SU-DHL-6 (cell line): ENCODE results near the gene SEMA5A.

Experiments used
- H2AFZ ChIP-seq: fragments of 200-600 bp; sonication (generic); 2 replicates; pipeline ENCODE4 v1.6.1; 2014; ENCODE audit warnings: low read depth, mild to moderate bottlenecking, moderate library complexity, mixed read lengths, antibody characterized with exemption, low read length; ENCODE audit not compliant: severe bottlenecking
- H3F3A ChIP-seq: fragments of 200-600 bp; shearing (Covaris generic); 2 replicates; pipeline ENCODE4 v1.6.0; 2016; ENCODE audit warnings: antibody characterized with exemption, mild to moderate bottlenecking; ENCODE audit not compliant: insufficient read depth
- H3K27ac ChIP-seq: fragments of 200-600 bp; sonication (generic); 2 replicates; pipeline ENCODE4 v1.5.1; 2016; ENCODE audit warnings: low read depth, mild to moderate bottlenecking, low read length, moderate library complexity, mixed read lengths
- H3K27me3 ChIP-seq: fragments of 200-600 bp; sonication (generic), shearing (Covaris generic); 2 replicates; pipeline ENCODE4 v1.6.0; 2014; ENCODE audit warnings: mild to moderate bottlenecking, low read length
- H3K36me3 ChIP-seq: fragments of 200-600 bp; sonication (generic); 2 replicates; pipeline ENCODE4 v1.6.1; 2014; ENCODE audit warnings: mild to moderate bottlenecking, low read length, mixed read lengths
- H3K4me2 ChIP-seq: fragments of 300-600, 200-600 bp; shearing (Covaris generic), sonication (generic); 2 replicates; pipeline ENCODE4 v1.6.0; 2014; ENCODE audit warnings: low read length, low read depth, mild to moderate bottlenecking; ENCODE audit not compliant: poor library complexity, severe bottlenecking
- H3K4me3 ChIP-seq: fragments of 200-600 bp; sonication (generic); 2 replicates; pipeline ENCODE4 v1.5.1; 2014; ENCODE audit warnings: antibody characterized with exemption, low read length, mild to moderate bottlenecking, mixed read lengths; ENCODE audit not compliant: insufficient read depth, poor library complexity, severe bottlenecking
- H3K79me2 ChIP-seq: fragments of 200-600 bp; sonication (generic); 2 replicates; pipeline ENCODE4 v1.6.1; 2014; ENCODE audit warnings: mild to moderate bottlenecking, low read length, moderate library complexity; ENCODE audit not compliant: insufficient read depth
- H3K9ac ChIP-seq: fragments of 200-600 bp; sonication (generic); 2 replicates; pipeline ENCODE4 v1.7.0; 2014; ENCODE audit warnings: mild to moderate bottlenecking, low read length
- H3K9me2 ChIP-seq: fragments of 200-600 bp; sonication (generic); replicated peaks from 2 replicates; pipeline ENCODE4 v1.6.1; 2014; ENCODE audit warnings: low read length; ENCODE audit not compliant: insufficient read depth
- H3K9me3 ChIP-seq: fragments of 200-600 bp; sonication (generic); 2 replicates; pipeline ENCODE4 v1.6.1; 2014; ENCODE audit warnings: low read length, mixed read lengths; ENCODE audit not compliant: insufficient read depth
- H4K20me1 ChIP-seq: fragments of 200-600 bp; sonication (generic); 2 replicates; pipeline ENCODE4 v1.6.1; 2014; ENCODE audit warnings: low read depth, mild to moderate bottlenecking, antibody characterized with exemption, low read length, moderate library complexity, mixed read lengths
- CTCF ChIP-seq: fragments of 200-600 bp; sonication (generic); IDR thresholded peaks from one replicate; pipeline ENCODE4 v1.5.1; 2017; ENCODE audit warnings: antibody characterized with exemption, mild to moderate bottlenecking, low read length, moderate library complexity; ENCODE audit not compliant: insufficient read depth, poor library complexity, severe bottlenecking
- EZH2phosphoT487 ChIP-seq: fragments of 200-600 bp; sonication (generic), shearing (Covaris generic); conservative IDR thresholded peaks from 2 replicates; pipeline ENCODE4 v1.6.1; 2018; ENCODE audit warnings: mild to moderate bottlenecking, antibody characterized with exemption, low read length, moderate library complexity, mixed read lengths

The SEMA5A gene

GRCh38 chr5:9166202-9167112 lies 379.4 kb downstream of the SEMA5A start:
- 0 out of 2 replicates have a peak, but pooled peaks cover 3% of the 10 kb centered on the region for H3K27me3 ChIP-seq
- no peaks in the 10 kb centered on the region for H3F3A ChIP-seq
- no peak overlapping the region for H3K9ac ChIP-seq
- no peaks in the 10 kb centered on the region for H3K79me2 ChIP-seq
- H3K9me3 ChIP-seq = no peaks in the 10 kb centered on the region
- H3K4me2 ChIP-seq = no peak overlapping the region
- no peak overlapping the region for H3K4me3 ChIP-seq
- no peaks in the 10 kb centered on the region for H3K9me2 ChIP-seq
- peaks cover 2% of the 10 kb centered on the region; the same call in 1 of the 2 replicates for H3K36me3 ChIP-seq
- no peak overlapping the region for H3K27ac ChIP-seq
- H4K20me1 ChIP-seq = no peaks in the 10 kb centered on the region
- TF ChIP-seq CTCF (no peak), EZH2phosphoT487 (no peak)
- no peak overlapping the region for H2AFZ ChIP-seq

GRCh38 chr5:9165546-9165945 lies 380.3 kb downstream of the SEMA5A start:
- no peaks in the 10 kb centered on the region for H3K9me2 ChIP-seq
- peaks cover 2% of the 10 kb centered on the region; the same call in 1 of the 2 replicates for H3K36me3 ChIP-seq
- H3K27ac ChIP-seq = no peak overlapping the region
- H3K4me3 ChIP-seq = no peak overlapping the region
- no peaks in the 10 kb centered on the region for H3K9me3 ChIP-seq
- TF ChIP-seq EZH2phosphoT487 = no peak
- H3K79me2 ChIP-seq = no peaks in the 10 kb centered on the region
- H3F3A ChIP-seq = no peaks in the 10 kb centered on the region
- no peak overlapping the region for H2AFZ ChIP-seq
- 0 out of 2 replicates have a peak, but pooled peaks cover 3% of the 10 kb centered on the region for H3K27me3 ChIP-seq
- no peak overlapping the region for H3K9ac ChIP-seq
- H3K4me2 ChIP-seq = no peak overlapping the region
- no peaks in the 10 kb centered on the region for H4K20me1 ChIP-seq

- Histone ChIP-seq H3K4me2 (no peak overlapping the region), H3K79me2 (no peaks in the 10 kb centered on the region), H3K4me3 (no peak overlapping the region), H3K27me3 (0 out of 2 replicates have a peak, but pooled peaks cover 3% of the 10 kb centered on the region), H4K20me1 (no peaks in the 10 kb centered on the region), H3K36me3 (peaks cover 2% of the 10 kb centered on the region; the same call in 1 of the 2 replicates), H3K9ac (no peak overlapping the region), H3K9me2 (no peaks in the 10 kb centered on the region), H3F3A (no peaks in the 10 kb centered on the region), H2AFZ (no peak overlapping the region), H3K27ac (no peak overlapping the region), H3K9me3 (no peaks in the 10 kb centered on the region)
- TF ChIP-seq CTCF (no peak), EZH2phosphoT487 (no peak)
Measured at GRCh38 chr5:9160747-9161146, 385.1 kb downstream of the SEMA5A start.

GRCh38 chr5:9157811-9158210 lies 388.1 kb downstream of the SEMA5A start:
- H3K36me3 ChIP-seq = no peaks in the 10 kb centered on the region
- H3K79me2 ChIP-seq = no peaks in the 10 kb centered on the region
- no peaks in the 10 kb centered on the region for H3K9me3 ChIP-seq
- H3K9ac ChIP-seq = no peak overlapping the region
- H3K27me3 ChIP-seq = no peaks in the 10 kb centered on the region
- no peak overlapping the region for H3K4me2 ChIP-seq
- no peaks in the 10 kb centered on the region for H4K20me1 ChIP-seq
- no peaks in the 10 kb centered on the region for H3F3A ChIP-seq
- TF ChIP-seq EZH2phosphoT487 (no peak), CTCF (no peak)
- no peak overlapping the region for H3K27ac ChIP-seq
- H3K4me3 ChIP-seq = no peak overlapping the region
- no peak overlapping the region for H2AFZ ChIP-seq
- no peaks in the 10 kb centered on the region for H3K9me2 ChIP-seq
